GM21825 (cell line): ENCODE results near the gene LAMC3.
"Not testable (repeated sequence)": the region's sequence is repeated elsewhere in the genome, so short reads cannot be mapped to it uniquely, and the experiment has no call there.

Experiments used
- ATAC-seq: cut with Tn5 transposase; IDR thresholded peaks from one replicate; pipeline ENCODE4 v1.9.1; 2021; ENCODE audit warnings: mild to moderate bottlenecking, moderate library complexity; ENCODE audit not compliant: unreplicated experiment

The LAMC3 gene

GRCh38 chr9:131094015-131094414, 85.0 kb downstream of the LAMC3 start:
- no peak for ATAC-seq

DNA sequence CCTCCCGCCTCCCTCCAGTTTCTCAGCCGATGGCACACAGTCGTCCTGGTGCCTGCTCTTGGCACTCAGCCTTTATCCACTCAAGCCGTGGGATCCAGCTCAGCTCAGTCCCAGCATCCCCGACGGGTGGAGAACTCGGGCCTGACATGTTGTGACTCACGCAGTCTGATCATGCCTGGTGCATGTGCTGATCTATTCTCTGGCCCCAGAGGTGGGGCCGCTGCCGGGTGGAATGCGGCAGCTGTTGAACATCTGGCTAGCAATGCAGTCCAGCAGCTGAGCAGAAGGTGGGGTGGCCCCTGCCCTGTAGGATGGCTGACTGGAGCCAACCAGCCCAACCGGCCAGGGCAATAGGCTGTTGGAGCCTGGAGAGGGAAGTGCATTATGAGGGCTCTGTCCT, 85.6 kb downstream of the LAMC3 start:
- no peak for ATAC-seq

DNA sequence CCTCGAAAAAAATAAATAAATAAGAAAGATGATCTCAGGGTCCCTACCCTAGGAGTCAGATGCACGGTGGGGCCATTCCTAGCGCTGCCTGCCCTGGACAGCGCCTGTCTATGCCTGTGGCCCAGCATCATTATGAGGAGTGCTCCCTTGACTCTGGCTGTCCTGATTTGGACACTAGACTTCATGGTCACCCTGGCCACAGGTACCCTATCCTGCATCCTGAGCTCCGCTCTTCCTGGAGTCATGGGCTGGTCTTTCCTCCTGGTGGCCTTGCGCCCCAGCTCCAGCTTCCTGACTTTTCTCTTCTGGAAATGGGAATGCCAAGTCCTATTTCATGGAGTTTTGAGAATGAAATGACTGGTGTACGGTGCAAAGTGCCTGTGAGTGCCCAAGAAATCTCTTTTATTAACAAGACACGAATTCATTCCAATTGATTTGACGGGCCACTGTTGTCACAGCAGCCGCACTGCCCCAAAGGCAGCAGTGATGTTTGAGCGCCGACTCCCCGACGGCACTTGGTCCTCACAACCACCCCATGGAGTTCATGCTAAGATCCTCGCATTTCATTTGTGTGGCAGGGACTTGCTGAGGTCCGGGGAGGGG, 86.8 kb downstream of the LAMC3 start:
- ATAC-seq = no peak

- ATAC-seq = no peak
Measured at GRCh38 chr9:131096269-131097125, 87.5 kb downstream of the LAMC3 start, which contains the start of gene AIF1L. TSS of gene AIF1L (plus strand) at chr9:131096531. CDS start at chr9:131096630, 99 bp downstream.

GRCh38 chr9:131097126-131097947, 88.4 kb downstream of the LAMC3 start:
- ATAC-seq = no peak

- ATAC-seq = no peak
Measured at GRCh38 chr9:131097948-131098278, 88.9 kb downstream of the LAMC3 start.

GRCh38 chr9:131098391-131099101, 89.6 kb downstream of the LAMC3 start:
- no peak for ATAC-seq

- ATAC-seq = no peak
Measured at GRCh38 chr9:131099102-131099606, 90.2 kb downstream of the LAMC3 start.

GRCh38 chr9:131099845-131100244, 90.9 kb downstream of the LAMC3 start:
- ATAC-seq = not testable (repeated sequence)

- no peak for ATAC-seq
Measured at GRCh38 chr9:131100445-131100844, 91.5 kb downstream of the LAMC3 start.

- ATAC-seq = no peak
Measured at GRCh38 chr9:131101207-131101964, 92.4 kb downstream of the LAMC3 start.

DNA sequence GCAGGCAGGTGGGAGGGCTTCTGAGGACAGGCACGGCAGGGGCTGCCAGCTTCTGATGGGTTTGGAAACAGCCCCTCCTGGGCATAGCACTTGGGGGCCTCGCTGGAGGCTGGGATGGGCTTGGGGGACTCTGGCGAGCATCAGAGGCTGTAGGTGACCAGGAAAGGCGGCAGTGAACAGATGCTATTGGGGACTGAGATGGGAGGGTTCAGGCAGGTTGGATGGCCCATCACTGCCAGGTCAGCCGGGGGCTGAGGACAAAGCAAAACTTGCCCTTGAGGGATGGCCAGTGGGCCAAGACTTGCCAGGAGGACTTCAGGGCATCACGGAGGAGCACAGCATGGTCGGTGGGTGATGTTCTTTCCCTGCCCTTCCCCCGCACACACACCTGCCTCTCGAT, 94.0 kb downstream of the LAMC3 start:
- no peak for ATAC-seq

DNA sequence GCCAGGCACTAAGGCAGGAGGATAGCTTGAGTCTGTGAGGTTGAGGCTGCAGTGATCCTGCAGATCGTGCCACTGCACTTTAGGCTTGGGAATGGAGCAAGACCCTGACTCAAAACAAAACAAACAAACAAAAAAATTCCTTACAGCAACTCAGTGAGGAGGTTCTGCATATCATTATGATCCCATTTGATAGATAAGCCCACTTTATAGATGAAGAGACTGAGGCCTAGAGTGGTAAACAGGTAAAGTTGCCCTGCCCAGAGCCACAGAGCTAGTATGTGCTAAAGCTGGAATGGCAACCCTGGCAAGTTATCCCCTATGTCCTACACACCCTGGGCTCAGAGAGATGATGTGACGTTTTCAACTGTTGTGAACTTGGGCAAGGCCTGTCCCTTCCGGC, 94.6 kb downstream of the LAMC3 start:
- no peak for ATAC-seq

DNA sequence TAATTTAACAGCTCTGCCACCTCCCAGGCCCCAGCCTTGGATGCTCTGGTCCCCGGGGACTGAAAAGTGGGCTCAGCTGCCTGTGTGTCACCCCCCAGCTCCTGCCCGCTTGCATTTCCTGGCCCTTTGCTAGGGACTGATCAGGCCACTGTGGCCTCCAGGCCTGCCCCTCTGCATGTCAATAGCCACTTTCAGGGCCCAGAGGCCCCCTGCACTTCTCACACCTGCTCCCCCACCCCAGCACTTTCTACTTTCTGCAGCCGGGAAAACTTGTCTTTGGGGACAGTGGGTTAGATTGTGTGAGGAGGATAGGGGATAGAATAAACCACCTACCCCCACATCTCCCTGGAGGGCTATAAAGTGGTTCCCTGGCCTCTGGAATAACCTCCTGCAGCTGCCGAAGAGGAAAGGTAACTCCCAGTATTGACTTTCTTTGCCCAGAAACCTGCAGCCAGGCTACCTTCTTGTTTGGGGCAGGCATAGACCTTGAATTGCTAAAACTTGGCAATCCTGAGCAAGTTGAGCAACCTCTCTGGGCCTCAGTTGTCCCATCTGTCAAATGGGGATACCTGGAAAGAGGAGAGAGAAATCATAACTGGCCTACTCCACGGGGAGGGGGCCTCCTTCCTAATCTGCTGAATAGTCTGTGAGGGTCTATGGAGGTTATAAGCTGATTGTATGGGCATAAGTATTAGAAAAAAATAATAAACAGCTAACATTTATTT, 95.2 kb downstream of the LAMC3 start:
- ATAC-seq = no peak

GRCh38 chr9:131105952-131106351, 97.0 kb downstream of the LAMC3 start:
- no peak for ATAC-seq

GRCh38 chr9:131107760-131108159, 98.8 kb downstream of the LAMC3 start:
- ATAC-seq = no peak

GRCh38 chr9:131111186-131111853, 102.3 kb downstream of the LAMC3 start:
- no peak for ATAC-seq

DNA sequence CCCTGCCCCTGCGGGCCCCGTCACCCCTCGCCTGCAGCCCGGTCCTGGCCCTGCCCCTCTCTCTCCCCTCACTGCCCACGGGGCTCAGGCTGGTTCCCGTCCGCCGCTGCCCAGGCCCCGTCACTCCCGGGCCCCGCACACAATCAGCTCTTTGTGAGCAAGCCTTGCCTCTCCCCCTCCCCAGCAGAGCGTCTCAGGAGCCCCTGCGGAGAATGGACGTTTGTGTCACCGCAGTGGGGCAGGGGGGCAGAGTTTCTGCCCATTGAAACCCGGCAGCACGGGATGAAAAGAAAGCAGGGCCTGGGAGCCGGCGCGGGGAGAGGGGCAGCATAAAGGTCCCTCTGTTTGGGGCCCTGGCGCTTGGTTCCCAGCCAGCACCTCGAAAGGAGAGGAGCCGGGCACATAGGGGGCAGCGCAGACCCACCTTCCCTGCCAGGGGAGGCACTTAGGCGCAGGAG, 102.9 kb downstream of the LAMC3 start:
- ATAC-seq = no peak
